HG02943 (cell line): ENCODE results near the gene ZBTB32.

Experiments
- ATAC-seq: cut with Tn5 transposase; IDR thresholded peaks from one replicate; pipeline ENCODE4 v1.9.1; 2021; ENCODE audit warnings: mild to moderate bottlenecking, low read depth, moderate library complexity; ENCODE audit not compliant: unreplicated experiment

Gene ZBTB32

DNA sequence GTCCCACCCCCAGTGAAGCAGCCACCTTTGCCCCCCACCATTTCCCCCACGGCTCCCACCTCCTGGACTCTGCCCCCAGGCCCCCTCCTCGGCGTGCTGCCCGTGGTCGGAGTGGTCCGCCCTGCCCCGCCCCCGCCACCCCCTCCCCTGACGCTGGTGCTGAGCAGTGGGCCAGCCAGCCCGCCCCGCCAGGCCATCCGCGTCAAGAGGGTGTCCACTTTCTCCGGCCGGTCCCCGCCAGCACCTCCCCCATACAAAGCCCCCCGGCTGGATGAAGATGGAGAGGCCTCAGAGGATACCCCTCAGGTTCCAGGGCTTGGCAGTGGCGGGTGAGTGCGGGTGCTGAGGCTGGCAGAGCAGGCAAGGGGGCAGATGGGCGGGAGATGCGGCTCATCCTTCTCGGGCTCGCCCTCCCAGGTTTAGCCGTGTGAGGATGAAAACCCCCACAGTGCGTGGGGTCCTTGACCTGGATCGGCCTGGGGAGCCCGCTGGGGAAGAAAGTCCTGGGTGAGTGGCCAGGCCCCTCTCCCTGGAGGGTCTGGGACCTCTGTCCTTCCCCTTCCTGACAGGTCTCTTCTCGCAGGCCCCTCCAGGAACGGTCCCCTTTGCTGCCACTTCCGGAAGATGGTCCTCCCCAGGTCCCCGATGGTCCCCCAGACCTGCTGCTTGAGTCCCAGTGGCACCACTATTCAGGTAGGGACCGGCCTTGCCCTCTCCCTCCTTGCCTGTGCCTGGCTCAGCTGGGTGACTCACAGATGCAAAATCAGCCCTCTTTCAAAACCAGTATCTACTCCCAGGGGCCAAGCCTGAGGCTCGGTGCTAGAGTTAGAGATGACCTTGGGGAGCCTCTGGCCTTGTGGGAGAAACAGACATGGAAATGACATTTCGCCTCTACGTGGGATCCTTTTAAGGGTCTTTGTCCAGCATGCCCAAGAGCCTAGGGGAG, 29.1 kb downstream of the ZBTB32 start:
- no peak for ATAC-seq

DNA sequence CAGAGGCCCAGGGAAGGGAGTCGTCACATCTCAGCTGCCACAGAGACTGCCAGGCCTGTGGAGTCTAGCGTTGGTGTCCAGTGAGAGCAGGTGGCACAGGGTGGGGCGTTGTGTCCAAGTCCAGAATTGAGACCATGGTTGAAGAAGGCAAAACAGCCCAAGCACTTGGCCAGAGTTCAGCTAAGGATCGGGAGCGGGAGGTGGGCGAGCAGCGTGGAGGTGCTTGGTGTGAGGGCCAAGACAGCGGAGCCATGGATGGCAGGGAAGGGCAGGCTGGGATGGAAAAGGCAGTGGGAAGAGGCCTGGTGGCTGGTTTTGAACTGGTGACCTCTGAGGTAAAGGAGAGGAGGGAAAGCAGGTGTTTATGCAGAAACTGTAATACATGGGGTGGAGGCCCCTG, 29.9 kb downstream of the ZBTB32 start:
- no peak for ATAC-seq

- ATAC-seq = no peak
These were observed 30.5 kb downstream of the ZBTB32 start for GRCh38 chr19:35734889-35735288.

- no peak for ATAC-seq
These were observed 32.8 kb downstream of the ZBTB32 start for GRCh38 chr19:35736913-35737886.

DNA sequence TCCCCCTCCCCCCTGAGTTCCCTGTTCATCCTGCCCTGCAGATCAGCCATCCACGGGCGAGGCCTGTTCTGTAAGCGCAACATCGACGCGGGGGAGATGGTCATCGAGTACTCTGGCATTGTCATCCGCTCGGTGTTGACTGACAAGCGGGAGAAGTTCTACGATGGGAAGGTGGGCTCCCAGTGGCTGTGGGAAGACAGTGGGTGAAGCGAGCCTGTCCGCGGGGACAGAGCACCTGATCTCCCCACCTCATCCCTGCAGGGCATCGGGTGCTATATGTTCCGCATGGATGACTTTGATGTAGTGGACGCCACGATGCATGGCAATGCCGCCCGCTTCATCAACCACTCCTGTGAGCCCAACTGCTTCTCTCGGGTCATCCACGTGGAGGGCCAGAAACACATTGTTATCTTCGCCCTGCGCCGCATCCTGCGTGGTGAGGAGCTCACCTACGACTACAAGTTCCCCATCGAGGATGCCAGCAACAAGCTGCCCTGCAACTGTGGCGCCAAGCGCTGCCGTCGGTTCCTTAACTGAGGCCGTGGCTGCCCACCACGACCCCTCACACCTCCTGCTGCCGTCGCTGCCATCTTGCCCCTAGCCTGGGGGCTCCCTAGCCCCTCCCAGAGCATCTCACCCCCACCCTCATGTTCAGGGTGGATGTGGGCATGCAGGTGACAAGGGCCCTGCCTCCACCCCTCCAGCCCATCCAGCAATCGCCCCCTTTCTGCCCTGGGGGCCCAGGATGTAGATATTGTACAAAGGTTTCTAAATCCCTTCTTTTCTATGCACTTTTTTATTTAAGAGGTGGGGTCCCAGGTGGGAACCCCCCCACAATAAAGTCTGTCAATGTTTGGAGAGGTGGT, 33.9 kb downstream of the ZBTB32 start:
- no peak for ATAC-seq

- ATAC-seq = no peak
These were observed 34.5 kb downstream of the ZBTB32 start for GRCh38 chr19:35738887-35739229.

DNA sequence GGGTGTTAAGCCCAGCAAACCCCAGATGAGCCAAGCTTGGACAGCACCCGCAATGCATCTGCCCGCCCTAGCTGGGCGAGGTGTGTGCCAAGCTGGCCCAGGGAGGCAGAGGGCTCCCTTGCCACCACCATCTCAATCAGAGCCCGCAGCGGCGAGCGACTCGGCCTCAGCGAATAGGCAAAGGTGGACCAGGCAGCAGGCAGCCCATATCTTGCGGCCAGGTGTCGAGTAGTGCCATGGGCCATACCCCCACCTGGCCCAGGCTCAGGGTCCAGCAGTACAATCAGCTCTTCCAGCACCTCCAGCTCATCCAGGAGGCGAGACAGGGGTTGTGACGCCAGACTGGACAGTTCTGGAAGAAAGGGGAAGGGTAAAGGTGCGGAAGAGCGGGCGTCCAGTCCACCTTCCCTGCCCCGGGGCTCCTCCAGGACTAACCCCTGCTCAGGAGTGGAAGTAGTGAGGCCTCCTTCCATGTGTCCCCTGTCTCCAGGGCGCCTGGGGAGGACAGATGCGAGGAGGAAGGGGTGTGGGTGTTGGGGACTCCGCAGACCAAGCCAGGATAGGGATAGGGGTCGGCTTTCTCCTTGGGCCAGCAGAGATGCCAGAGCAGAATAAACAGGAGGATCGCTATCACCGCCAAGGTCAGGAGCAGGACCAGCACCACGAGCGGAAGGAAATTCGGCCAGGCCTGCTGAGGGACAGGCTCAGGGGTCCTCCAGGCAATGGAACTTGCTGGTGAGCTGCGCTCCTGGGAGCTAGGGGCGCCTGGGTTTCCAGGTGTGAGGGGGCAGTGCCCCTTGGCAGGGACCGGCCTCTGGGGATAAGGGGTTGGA, 35.1 kb downstream of the ZBTB32 start:
- ATAC-seq = no peak

- no peak for ATAC-seq
These were observed 35.7 kb downstream of the ZBTB32 start for GRCh38 chr19:35740108-35740422.

- ATAC-seq = peak; percentile 56
These were observed 36.3 kb downstream of the ZBTB32 start for GRCh38 chr19:35740423-35741202.

DNA sequence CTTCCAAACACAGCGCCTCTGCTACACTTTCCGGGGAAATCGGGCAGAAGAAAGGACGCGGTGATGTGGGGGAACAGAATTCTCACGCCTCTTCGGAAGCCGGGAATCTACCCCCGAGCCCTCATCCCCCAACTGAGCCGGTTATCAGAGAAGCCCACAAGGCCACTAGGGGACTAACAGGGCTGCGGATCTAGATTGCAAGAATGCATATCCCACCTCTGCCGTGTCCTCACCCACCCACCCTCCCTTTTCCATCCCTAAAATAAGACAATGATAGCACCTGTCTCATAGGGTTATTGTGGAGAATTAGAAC, 36.8 kb downstream of the ZBTB32 start:
- no peak for ATAC-seq

- ATAC-seq = no peak
These were observed 37.9 kb downstream of the ZBTB32 start, which contains the start of gene IGFLR1 for GRCh38 chr19:35742121-35742724. Gene IGFLR1, minus strand, starts transcription at chr19:35742452. Its CDS starts 1,272 bp downstream, at chr19:35741180.

- ATAC-seq = no peak
These were observed 39.5 kb downstream of the ZBTB32 start for GRCh38 chr19:35743640-35744429.

- no peak for ATAC-seq
These were observed 40.3 kb downstream of the ZBTB32 start for GRCh38 chr19:35744430-35745327.

GRCh38 chr19:35745328-35746086, 41.1 kb downstream of the ZBTB32 start, which contains the start of the genes PSENEN and U2AF1L4:
Gene PSENEN, plus strand, starts transcription at chr19:35745651. Its CDS starts 280 bp downstream, at chr19:35745931.
Gene U2AF1L4, minus strand, starts transcription at chr19:35745418. Its CDS starts 27 bp downstream, at chr19:35745391.
- ATAC-seq = peak; percentile 36

DNA sequence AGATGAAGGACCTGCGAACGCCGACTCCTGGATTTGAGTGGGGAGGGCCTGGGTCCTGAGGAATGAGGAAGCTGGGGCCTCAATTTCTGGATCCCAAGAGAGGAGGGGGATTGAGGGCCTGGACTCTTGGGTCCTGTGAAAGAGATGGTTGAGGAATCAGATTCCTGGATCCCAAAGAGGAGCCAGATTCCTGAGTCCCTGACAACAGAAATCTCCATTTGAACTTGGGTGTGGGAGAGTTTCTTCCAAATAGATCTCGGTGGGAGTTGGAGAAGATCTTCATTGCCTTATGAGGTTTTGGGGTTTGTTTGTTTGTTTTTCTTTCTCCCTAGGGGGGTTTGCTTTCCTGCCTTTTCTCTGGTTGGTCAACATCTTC, 41.7 kb downstream of the ZBTB32 start:
- no peak for ATAC-seq

DNA sequence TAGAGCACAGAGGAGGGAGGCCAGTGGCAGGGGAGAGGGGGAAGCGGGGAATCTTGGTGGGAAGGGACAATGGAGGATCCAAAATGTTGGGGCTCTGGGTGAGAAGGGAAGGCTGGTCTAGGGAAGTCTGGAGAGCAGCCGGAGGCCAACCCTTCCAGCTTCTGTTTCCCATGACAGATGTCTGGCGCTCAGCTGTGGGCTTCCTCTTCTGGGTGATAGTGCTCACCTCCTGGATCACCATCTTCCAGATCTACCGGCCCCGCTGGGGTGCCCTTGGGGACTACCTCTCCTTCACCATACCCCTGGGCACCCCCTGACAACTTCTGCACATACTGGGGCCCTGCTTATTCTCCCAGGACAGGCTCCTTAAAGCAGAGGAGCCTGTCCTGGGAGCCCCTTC, 42.2 kb downstream of the ZBTB32 start:
- ATAC-seq = no peak
